Measurements from ENCODE around the gene AATK. TPM values are rescaled to one million over a fixed set of nuclear protein-coding genes. Genes with fewer than 3 reads are reported as not detected.

Gene AATK
- total and polyA plus RNA-seq, 9 of the 15 experiments (the other 6 are each of a cell fraction or from before 2014, with no cell fraction given): 0.11 to 0.55 (median 0.38) TPM; not detected in 5

DNA sequence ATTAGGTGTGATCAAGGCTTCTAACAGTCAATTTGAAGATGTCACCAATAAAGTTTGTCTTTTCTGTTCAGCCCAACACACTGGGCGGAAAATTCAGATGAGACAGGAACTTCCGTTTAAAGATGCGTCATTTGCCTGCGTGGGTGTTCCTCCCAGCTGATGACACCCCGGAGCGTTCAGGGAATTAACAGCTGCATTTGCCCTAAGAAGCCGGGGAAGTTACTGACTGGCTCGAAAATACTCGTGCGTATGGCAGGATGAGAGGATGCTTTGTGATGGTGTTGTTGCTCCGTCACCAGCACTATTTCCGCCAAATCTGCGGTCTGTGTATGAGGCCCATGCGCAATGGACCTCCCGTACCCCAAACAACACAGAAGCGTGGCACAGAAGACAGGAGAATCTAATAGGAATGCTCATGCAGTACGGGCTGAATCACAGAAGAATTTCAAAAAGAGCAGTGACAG, 12.6 kb downstream of the AATK start (continued):
- TF ChIP-seq, protein P1, sequence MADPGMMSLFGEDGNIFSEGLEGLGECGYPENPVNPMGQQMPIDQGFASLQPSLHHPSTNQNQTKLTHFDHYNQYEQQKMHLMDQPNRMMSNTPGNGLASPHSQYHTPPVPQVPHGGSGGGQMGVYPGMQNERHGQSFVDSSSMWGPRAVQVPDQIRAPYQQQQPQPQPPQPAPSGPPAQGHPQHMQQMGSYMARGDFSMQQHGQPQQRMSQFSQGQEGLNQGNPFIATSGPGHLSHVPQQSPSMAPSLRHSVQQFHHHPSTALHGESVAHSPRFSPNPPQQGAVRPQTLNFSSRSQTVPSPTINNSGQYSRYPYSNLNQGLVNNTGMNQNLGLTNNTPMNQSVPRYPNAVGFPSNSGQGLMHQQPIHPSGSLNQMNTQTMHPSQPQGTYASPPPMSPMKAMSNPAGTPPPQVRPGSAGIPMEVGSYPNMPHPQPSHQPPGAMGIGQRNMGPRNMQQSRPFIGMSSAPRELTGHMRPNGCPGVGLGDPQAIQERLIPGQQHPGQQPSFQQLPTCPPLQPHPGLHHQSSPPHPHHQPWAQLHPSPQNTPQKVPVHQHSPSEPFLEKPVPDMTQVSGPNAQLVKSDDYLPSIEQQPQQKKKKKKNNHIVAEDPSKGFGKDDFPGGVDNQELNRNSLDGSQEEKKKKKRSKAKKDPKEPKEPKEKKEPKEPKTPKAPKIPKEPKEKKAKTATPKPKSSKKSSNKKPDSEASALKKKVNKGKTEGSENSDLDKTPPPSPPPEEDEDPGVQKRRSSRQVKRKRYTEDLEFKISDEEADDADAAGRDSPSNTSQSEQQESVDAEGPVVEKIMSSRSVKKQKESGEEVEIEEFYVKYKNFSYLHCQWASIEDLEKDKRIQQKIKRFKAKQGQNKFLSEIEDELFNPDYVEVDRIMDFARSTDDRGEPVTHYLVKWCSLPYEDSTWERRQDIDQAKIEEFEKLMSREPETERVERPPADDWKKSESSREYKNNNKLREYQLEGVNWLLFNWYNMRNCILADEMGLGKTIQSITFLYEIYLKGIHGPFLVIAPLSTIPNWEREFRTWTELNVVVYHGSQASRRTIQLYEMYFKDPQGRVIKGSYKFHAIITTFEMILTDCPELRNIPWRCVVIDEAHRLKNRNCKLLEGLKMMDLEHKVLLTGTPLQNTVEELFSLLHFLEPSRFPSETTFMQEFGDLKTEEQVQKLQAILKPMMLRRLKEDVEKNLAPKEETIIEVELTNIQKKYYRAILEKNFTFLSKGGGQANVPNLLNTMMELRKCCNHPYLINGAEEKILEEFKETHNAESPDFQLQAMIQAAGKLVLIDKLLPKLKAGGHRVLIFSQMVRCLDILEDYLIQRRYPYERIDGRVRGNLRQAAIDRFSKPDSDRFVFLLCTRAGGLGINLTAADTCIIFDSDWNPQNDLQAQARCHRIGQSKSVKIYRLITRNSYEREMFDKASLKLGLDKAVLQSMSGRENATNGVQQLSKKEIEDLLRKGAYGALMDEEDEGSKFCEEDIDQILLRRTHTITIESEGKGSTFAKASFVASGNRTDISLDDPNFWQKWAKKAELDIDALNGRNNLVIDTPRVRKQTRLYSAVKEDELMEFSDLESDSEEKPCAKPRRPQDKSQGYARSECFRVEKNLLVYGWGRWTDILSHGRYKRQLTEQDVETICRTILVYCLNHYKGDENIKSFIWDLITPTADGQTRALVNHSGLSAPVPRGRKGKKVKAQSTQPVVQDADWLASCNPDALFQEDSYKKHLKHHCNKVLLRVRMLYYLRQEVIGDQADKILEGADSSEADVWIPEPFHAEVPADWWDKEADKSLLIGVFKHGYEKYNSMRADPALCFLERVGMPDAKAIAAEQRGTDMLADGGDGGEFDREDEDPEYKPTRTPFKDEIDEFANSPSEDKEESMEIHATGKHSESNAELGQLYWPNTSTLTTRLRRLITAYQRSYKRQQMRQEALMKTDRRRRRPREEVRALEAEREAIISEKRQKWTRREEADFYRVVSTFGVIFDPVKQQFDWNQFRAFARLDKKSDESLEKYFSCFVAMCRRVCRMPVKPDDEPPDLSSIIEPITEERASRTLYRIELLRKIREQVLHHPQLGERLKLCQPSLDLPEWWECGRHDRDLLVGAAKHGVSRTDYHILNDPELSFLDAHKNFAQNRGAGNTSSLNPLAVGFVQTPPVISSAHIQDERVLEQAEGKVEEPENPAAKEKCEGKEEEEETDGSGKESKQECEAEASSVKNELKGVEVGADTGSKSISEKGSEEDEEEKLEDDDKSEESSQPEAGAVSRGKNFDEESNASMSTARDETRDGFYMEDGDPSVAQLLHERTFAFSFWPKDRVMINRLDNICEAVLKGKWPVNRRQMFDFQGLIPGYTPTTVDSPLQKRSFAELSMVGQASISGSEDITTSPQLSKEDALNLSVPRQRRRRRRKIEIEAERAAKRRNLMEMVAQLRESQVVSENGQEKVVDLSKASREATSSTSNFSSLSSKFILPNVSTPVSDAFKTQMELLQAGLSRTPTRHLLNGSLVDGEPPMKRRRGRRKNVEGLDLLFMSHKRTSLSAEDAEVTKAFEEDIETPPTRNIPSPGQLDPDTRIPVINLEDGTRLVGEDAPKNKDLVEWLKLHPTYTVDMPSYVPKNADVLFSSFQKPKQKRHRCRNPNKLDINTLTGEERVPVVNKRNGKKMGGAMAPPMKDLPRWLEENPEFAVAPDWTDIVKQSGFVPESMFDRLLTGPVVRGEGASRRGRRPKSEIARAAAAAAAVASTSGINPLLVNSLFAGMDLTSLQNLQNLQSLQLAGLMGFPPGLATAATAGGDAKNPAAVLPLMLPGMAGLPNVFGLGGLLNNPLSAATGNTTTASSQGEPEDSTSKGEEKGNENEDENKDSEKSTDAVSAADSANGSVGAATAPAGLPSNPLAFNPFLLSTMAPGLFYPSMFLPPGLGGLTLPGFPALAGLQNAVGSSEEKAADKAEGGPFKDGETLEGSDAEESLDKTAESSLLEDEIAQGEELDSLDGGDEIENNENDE (IDR thresholded peaks at IDR 0.05; ENCODE audit: low read depth, low read length): no peak
- TF ChIP-seq KLF16 (IDR thresholded peaks at IDR 0.05) (peak; percentile 42; the same call in 1 of the 2 replicates), KAT7 (CRISPR knock-in tag; IDR thresholded peaks at IDR 0.05; ENCODE audit: borderline replicate concordance) (no peak), SOX6 (IDR thresholded peaks at IDR 0.05) (no peak; the same call in 1 of the 2 replicates), ATF2 (CRISPR knock-in tag; IDR thresholded peaks at IDR 0.05) (no peak), LCOR (CRISPR knock-in tag; IDR thresholded peaks at IDR 0.05) (no peak), ID3 (CRISPR knock-in tag; IDR thresholded peaks at IDR 0.05) (no peak), ID3 (tag; IDR thresholded peaks at IDR 0.05) (0 out of 2 replicates have a peak, but pooled peaks have one; percentile 25), ZSCAN32 (CRISPR knock-in tag; IDR thresholded peaks at IDR 0.05) (no peak), ZNF785 (CRISPR knock-in tag; IDR thresholded peaks at IDR 0.05) (no peak), DEAF1 (CRISPR knock-in tag; IDR thresholded peaks at IDR 0.05) (no peak), CSDE1 (IDR thresholded peaks at IDR 0.05) (no peak)
